Thyroid gland (tissue), 4 donors: ENCODE results near the gene VPS18. TPM values are rescaled to one million over a fixed set of nuclear protein-coding genes. Genes with fewer than 3 reads are reported as not detected.

Source experiments
- DNase-seq, 2 donors: peaks; one replicate each; pipeline ENCODE4 v3.0.0-alpha.2; 2019
- H3K27ac ChIP-seq, 3 donors: fragments of 200-600 bp; sonication (generic); 1 replicate in 2 of 3; 2 replicates in 1 of 3; pipeline ENCODE4 v1.5.1; 2016 to 2019; ENCODE audit warnings: mild to moderate bottlenecking in 1 of 3, moderate library complexity in 1 of 3
- H3K27me3 ChIP-seq: fragments of 200-600 bp; sonication (generic); one replicate; pipeline ENCODE4 v1.5.1; 2019
- H3K36me3 ChIP-seq, 2 donors: fragments of 200-600 bp; sonication (generic); one replicate each; pipeline ENCODE4 v1.5.1; 2016 to 2019
- H3K4me1 ChIP-seq, 2 donors: fragments of 200-600 bp; sonication (generic); one replicate each; pipeline ENCODE4 v1.5.1; 2017 to 2019
- H3K4me3 ChIP-seq, 3 donors: fragments of 200-600 bp; sonication (generic); replicated peaks in 1 of 3; 1 replicate in 2 of 3; 2 replicates in 1 of 3; pipeline ENCODE4 v1.5.1; 2016; ENCODE audit warnings: mild to moderate bottlenecking in 1 of 3
- H3K9me3 ChIP-seq: fragments of 200-600 bp; sonication (generic); one replicate; pipeline ENCODE4 v1.5.1; 2017
- POLR2A ChIP-seq, 2 donors: fragments of 450-650 bp; IDR thresholded peaks; one replicate each; pipeline ENCODE4 v1.6.1; 2017; ENCODE audit warnings: antibody characterized with exemption in 2 of 2, mild to moderate bottlenecking in 2 of 2, moderate library complexity in 1 of 2
- WGBS, 2 donors: methylation state at CpG; one replicate each; pipeline ENCODE4 v1.1.5; 2017; 5-methylcytosine and 5-hydroxymethylcytosine counted together
- intact Hi-C: fragments of 100-400 bp; cut with DNase I; formaldehyde crosslinking; loops from one replicate; pipeline ENCODE4 v1.15.1; 2023
- total RNA-seq, 4 donors: library from RNA; depleted of rRNA; stranded (reverse); fragments of >200 nt; gene quantifications; one replicate each; pipeline ENCODE4 v1.2.3, GENCODE V29; 2016
- TF ChIP-seq, protein P1 (sequence below), 6 experiments: fragments of 200-600 bp in 3 of 6; fragments of 450-650 bp in 3 of 6; sonication (generic) in 3 of 6; IDR thresholded peaks; one replicate each; pipeline ENCODE4 v1.5.1; 2016 to 2019; ENCODE audit warnings: antibody characterized with exemption in 6 of 6, mild to moderate bottlenecking in 2 of 6, inconsistent platforms in 1 of 6, moderate library complexity in 1 of 6

VPS18 gene
- total RNA-seq, 4 donors from 2014 or later, result 29.2 to 43.6 (median 37.2) TPM

- H3K27ac ChIP-seq, result peak overlapping the region in 1 of 3 donors; percentile 56
- H3K4me3 ChIP-seq, result peak overlapping the region in 1 of 3 donors; percentile 45
- H3K4me1 ChIP-seq, result peaks cover 40 to 46% of the 10 kb centered on the region in 2 donors
- 69 to 70% methylated on average over 15 to 16 of the region's 16 CpGs for WGBS, 2 donors
- intact Hi-C loops, result no loop called here
- no peaks in the 10 kb centered on the region for H3K9me3 ChIP-seq
- no peaks in the 10 kb centered on the region for H3K36me3 ChIP-seq
- no peak for TF ChIP-seq POLR2A (IDR thresholded peaks at IDR 0.05)
- TF ChIP-seq, protein P1, sequence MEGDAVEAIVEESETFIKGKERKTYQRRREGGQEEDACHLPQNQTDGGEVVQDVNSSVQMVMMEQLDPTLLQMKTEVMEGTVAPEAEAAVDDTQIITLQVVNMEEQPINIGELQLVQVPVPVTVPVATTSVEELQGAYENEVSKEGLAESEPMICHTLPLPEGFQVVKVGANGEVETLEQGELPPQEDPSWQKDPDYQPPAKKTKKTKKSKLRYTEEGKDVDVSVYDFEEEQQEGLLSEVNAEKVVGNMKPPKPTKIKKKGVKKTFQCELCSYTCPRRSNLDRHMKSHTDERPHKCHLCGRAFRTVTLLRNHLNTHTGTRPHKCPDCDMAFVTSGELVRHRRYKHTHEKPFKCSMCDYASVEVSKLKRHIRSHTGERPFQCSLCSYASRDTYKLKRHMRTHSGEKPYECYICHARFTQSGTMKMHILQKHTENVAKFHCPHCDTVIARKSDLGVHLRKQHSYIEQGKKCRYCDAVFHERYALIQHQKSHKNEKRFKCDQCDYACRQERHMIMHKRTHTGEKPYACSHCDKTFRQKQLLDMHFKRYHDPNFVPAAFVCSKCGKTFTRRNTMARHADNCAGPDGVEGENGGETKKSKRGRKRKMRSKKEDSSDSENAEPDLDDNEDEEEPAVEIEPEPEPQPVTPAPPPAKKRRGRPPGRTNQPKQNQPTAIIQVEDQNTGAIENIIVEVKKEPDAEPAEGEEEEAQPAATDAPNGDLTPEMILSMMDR (IDR thresholded peaks at IDR 0.05), result no peak
- no peak for DNase-seq
- H3K27me3 ChIP-seq, result peaks cover 7% of the 10 kb centered on the region
These were observed 37.3 kb downstream of the VPS18 start for GRCh38 chr15:40931300-40932142.

- DNase-seq, result no peak
- peak overlapping the region in 1 of 3 donors; percentile 45 for H3K4me3 ChIP-seq
- no peaks in the 10 kb centered on the region for H3K36me3 ChIP-seq
- H3K9me3 ChIP-seq, result no peaks in the 10 kb centered on the region
- no peak overlapping the region for H3K27ac ChIP-seq
- intact Hi-C loops, result no loop called here
- peaks cover 7% of the 10 kb centered on the region for H3K27me3 ChIP-seq
- no peak for TF ChIP-seq POLR2A (IDR thresholded peaks at IDR 0.05)
- TF ChIP-seq, protein P1 (IDR thresholded peaks at IDR 0.05), result no peak
- 74% methylated on average over 8 of the region's 8 CpGs for WGBS, 2 donors
- peaks cover 39 to 40% of the 10 kb centered on the region in 2 donors for H3K4me1 ChIP-seq
These were observed 37.9 kb downstream of the VPS18 start for GRCh38 chr15:40932156-40932555.

- DNase-seq, result no peak
- Histone ChIP-seq H3K4me3 (peak overlapping the region in 1 of 3 donors; percentile 45), H3K4me1 (peaks cover 32 to 34% of the 10 kb centered on the region in 2 donors), H3K27me3 (peaks cover 6% of the 10 kb centered on the region), H3K9me3 (no peaks in the 10 kb centered on the region), H3K36me3 (no peaks in the 10 kb centered on the region), H3K27ac (no peak overlapping the region)
- WGBS, 2 donors, result 67 to 71% methylated on average over 10 to 11 of the region's 11 CpGs
- intact Hi-C loops, result no loop called here
- TF ChIP-seq, protein P1 (IDR thresholded peaks at IDR 0.05), result no peak
- TF ChIP-seq POLR2A (IDR thresholded peaks at IDR 0.05), result no peak
These were observed 38.6 kb downstream of the VPS18 start for GRCh38 chr15:40932649-40933516.

DNA sequence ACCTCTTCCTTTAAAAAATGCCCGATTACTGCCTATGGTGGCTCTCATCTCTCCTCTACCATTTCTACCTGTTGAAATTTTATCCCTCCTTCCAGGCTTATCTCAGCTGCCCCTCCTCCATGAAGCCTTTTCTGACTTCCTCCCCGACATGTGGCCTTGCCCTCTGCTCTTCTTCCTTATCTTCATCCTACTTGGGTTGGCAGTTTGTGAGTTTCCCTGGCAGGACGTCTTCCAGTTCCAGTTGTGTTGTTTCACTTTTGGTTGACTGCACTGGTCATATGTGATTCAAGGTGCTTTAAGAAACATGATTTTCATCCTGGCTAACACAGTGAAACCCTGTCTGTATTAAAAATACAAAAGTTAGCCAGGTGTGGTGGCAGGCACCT lies 39.3 kb downstream of the VPS18 start:
- Histone ChIP-seq H3K9me3 (no peaks in the 10 kb centered on the region), H3K27me3 (peaks cover under 1% of the 10 kb centered on the region), H3K27ac (no peak overlapping the region), H3K36me3 (no peaks in the 10 kb centered on the region), H3K4me3 (no peak overlapping the region), H3K4me1 (peaks cover 26 to 27% of the 10 kb centered on the region in 2 donors)
- TF ChIP-seq, protein P1 (IDR thresholded peaks at IDR 0.05), result no peak
- no peak for TF ChIP-seq POLR2A (IDR thresholded peaks at IDR 0.05)
- intact Hi-C loops, result no loop called here
- WGBS, 2 donors, result 74 to 84% methylated on average over 3 of the region's 3 CpGs
- no peak for DNase-seq
